ENCODE results near the gene RPL22L1. TPM values are rescaled to one million over a fixed set of nuclear protein-coding genes. Genes with fewer than 3 reads are reported as not detected.
"Not testable (repeated sequence)": the region's sequence is repeated elsewhere in the genome, so short reads cannot be mapped to it uniquely, and the experiment has no call there.

RPL22L1 gene
- total RNA-seq, 1 experiment from 2014 or later = 60.3 TPM

DNA sequence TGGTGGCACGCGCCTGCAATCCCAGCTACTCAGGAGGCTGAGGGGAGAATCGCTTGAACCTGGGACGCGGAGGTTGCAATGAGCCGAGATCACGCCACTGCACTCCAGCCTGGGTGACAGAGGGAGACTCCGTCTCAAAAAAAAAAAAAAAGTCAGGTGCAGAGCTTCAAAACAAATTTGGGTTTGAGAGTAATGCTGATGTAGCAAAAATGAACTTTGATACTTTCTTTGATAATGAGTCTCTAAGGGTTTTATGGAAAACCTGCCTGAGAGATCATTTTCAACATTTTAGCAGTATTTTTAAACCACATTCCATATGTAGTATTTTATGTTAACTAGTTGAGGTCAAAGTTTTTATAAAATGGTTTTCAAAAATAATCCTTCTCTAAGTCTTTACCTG, 23.9 kb upstream of the RPL22L1 start:
- no peaks in the 10 kb centered on the region for H4K20me1 ChIP-seq (ENCODE audit: insufficient read depth)
- H3K27ac ChIP-seq = no peak overlapping the region
- no peaks in the 10 kb centered on the region for H3K4me1 ChIP-seq (replicated peaks; ENCODE audit: insufficient read depth)
- ChIA-PET CTCF (no interaction called here), POLR2A (ENCODE audit: unreplicated experiment) (no interaction called here)
- no peak overlapping the region for H3K4me2 ChIP-seq
- TF ChIP-seq EZH2 (IDR thresholded peaks at IDR 0.05; ENCODE audit: low read depth) = no peak
- TF ChIP-seq, protein P1, sequence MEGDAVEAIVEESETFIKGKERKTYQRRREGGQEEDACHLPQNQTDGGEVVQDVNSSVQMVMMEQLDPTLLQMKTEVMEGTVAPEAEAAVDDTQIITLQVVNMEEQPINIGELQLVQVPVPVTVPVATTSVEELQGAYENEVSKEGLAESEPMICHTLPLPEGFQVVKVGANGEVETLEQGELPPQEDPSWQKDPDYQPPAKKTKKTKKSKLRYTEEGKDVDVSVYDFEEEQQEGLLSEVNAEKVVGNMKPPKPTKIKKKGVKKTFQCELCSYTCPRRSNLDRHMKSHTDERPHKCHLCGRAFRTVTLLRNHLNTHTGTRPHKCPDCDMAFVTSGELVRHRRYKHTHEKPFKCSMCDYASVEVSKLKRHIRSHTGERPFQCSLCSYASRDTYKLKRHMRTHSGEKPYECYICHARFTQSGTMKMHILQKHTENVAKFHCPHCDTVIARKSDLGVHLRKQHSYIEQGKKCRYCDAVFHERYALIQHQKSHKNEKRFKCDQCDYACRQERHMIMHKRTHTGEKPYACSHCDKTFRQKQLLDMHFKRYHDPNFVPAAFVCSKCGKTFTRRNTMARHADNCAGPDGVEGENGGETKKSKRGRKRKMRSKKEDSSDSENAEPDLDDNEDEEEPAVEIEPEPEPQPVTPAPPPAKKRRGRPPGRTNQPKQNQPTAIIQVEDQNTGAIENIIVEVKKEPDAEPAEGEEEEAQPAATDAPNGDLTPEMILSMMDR (conservative IDR thresholded peaks at IDR 0.05) = no peak
- H2AFZ ChIP-seq = no peak overlapping the region
- intact Hi-C loops (cut with micrococcal nuclease; ENCODE audit: unreplicated experiment) = no loop called here
- H3K9me3 ChIP-seq (ENCODE audit: insufficient read depth, low read depth) = no peaks in the 10 kb centered on the region
- no peaks in the 10 kb centered on the region for H3K9me2 ChIP-seq (ENCODE audit: insufficient read depth)
- H3F3A ChIP-seq (ENCODE audit: insufficient read depth, low read depth) = no peaks in the 10 kb centered on the region
- DNase-seq = no peak
- no peak overlapping the region for H3K4me3 ChIP-seq
- H3K79me2 ChIP-seq (ENCODE audit: low read depth) = no peaks in the 10 kb centered on the region
- no peaks in the 10 kb centered on the region for H3K27me3 ChIP-seq (ENCODE audit: insufficient read depth, low read depth)
- no peaks in the 10 kb centered on the region for H3K36me3 ChIP-seq (ENCODE audit: low read depth)
- no TSS peak for BruUV-seq (replicated peaks)

DNA sequence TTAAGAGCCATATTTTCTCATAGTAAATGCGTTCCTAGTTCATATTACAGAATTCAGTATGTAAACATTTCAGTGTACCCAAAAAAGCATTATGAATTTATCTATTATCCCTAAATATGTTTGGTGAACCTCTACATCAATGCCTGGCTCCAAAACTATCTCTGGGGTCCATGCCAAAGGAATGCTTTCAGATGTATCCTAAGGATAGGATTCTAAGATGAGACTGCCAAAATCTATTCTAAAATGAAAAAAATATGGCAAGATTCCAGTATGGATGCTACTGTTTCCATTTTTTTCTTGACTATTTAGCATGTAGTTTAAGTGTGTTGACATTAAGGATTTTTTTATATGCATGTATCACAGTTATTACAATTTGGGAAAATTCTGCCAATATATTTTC, 19.6 kb upstream of the RPL22L1 start:
- Histone ChIP-seq H2AFZ (no peak overlapping the region), H3K79me2 (ENCODE audit: low read depth) (no peaks in the 10 kb centered on the region), H3K4me1 (replicated peaks; ENCODE audit: insufficient read depth) (no peaks in the 10 kb centered on the region), H3K9me3 (ENCODE audit: insufficient read depth, low read depth) (no peaks in the 10 kb centered on the region), H3K36me3 (ENCODE audit: low read depth) (no peaks in the 10 kb centered on the region), H3K27me3 (ENCODE audit: insufficient read depth, low read depth) (no peaks in the 10 kb centered on the region), H3K9me2 (ENCODE audit: insufficient read depth) (no peaks in the 10 kb centered on the region), H3K27ac (no peak overlapping the region), H4K20me1 (ENCODE audit: insufficient read depth) (no peaks in the 10 kb centered on the region), H3K4me3 (no peak overlapping the region), H3K4me2 (no peak overlapping the region), H3F3A (ENCODE audit: insufficient read depth, low read depth) (no peaks in the 10 kb centered on the region)
- intact Hi-C loops (cut with micrococcal nuclease; ENCODE audit: unreplicated experiment) = no loop called here
- ChIA-PET CTCF (no interaction called here), POLR2A (ENCODE audit: unreplicated experiment) (no interaction called here)
- no peak for DNase-seq
- TF ChIP-seq, protein P1 (conservative IDR thresholded peaks at IDR 0.05) = no peak
- TF ChIP-seq EZH2 (IDR thresholded peaks at IDR 0.05; ENCODE audit: low read depth) = no peak
- no TSS peak for BruUV-seq (replicated peaks)

DNA sequence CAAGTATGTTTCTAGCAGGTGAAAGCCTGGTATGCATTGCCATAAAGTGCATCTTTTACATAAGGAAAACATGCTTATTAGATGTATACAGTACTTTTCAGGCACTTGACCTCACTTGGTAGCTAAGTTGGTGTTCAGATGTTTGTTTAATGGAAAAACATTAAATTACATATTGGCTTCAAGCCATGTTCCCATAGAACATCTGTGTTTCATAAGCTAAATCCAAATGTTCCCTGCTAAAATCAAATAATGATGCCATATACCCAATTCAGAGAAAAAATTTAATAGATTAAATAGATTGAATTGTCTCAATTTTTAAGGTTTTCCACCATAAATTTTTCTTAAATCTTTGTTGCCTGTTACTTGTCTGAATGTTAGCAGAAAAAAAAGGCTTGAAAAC, 19.1 kb upstream of the RPL22L1 start:
- no peaks in the 10 kb centered on the region for H3K79me2 ChIP-seq (ENCODE audit: low read depth)
- TF ChIP-seq, protein P1 (conservative IDR thresholded peaks at IDR 0.05) = no peak
- TF ChIP-seq EZH2 (IDR thresholded peaks at IDR 0.05; ENCODE audit: low read depth) = no peak
- no peaks in the 10 kb centered on the region for H3F3A ChIP-seq (ENCODE audit: insufficient read depth, low read depth)
- no peak for DNase-seq
- intact Hi-C loops (cut with micrococcal nuclease; ENCODE audit: unreplicated experiment) = no loop called here
- BruUV-seq (replicated peaks) = no TSS peak
- no peak overlapping the region for H3K27ac ChIP-seq
- POLR2A ChIA-PET (ENCODE audit: unreplicated experiment) = no interaction called here
- H3K4me1 ChIP-seq (replicated peaks; ENCODE audit: insufficient read depth) = no peaks in the 10 kb centered on the region
- no peak overlapping the region for H2AFZ ChIP-seq
- H3K4me2 ChIP-seq = no peak overlapping the region
- no peaks in the 10 kb centered on the region for H4K20me1 ChIP-seq (ENCODE audit: insufficient read depth)
- CTCF ChIA-PET = no interaction called here
- no peaks in the 10 kb centered on the region for H3K9me2 ChIP-seq (ENCODE audit: insufficient read depth)
- no peaks in the 10 kb centered on the region for H3K36me3 ChIP-seq (ENCODE audit: low read depth)
- no peak overlapping the region for H3K4me3 ChIP-seq
- H3K27me3 ChIP-seq (ENCODE audit: insufficient read depth, low read depth) = no peaks in the 10 kb centered on the region
- H3K9me3 ChIP-seq (ENCODE audit: insufficient read depth, low read depth) = no peaks in the 10 kb centered on the region

DNA sequence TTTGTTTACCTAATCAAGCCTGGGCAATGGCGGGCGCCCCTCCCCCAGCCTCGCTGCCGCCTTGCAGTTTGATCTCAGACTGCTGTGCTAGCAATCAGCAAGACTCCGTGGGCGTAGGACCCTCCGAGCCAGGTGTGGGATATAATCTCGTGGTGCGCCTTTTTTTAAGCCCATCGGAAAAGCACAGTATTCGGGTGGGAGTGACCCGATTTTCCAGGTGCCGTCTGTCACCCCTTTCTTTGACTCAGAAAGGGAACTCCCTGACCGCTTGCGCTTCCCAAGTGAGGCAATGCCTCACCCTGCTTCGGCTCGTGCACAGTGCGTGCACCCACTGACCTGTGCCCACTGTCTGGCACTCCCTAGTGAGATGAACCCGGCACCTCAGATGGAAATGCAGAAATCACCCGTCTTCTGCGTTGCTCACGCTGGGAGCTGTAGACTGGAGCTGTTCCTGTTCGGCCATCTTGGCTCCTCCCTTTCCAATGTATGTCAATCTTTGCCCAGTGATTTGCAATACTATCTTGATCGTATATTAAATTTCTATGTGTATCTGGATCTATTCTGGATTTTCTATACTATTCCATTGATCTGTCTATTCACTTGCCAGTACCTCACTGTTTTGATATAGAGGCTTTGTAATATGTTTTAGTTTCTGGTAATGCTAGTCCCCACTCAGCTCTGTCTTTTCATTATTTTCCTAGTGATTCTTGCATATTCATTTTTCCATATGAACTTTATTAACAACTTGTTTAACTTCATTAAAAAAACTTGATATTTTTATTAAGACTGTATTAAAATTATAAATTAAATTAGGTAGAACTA, 14.3 kb upstream of the RPL22L1 start:
- intact Hi-C loops (cut with micrococcal nuclease; ENCODE audit: unreplicated experiment); CTCF ChIA-PET; BruUV-seq (replicated peaks): not testable (repeated sequence)

DNA sequence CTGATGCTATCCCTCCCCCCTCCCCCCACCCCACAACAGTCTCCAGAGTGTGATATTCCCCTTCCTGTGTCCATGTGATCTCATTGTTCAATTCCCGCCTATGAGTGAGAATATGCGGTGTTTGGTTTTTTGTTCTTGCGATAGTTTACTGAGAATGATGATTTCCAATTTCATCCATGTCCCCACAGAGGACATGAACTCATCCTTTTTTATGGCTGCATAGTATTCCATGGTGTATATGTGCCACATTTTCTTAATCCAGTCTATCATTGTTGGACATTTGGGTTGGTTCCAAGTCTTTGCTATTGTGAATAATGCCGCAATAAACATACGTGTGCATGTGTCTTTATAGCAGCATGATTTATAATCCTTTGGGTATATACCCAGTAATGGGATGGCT, 8.7 kb upstream of the RPL22L1 start:
- H3K27me3 ChIP-seq (ENCODE audit: insufficient read depth, low read depth); DNase-seq; BruUV-seq (replicated peaks); H3K4me2 ChIP-seq; H3F3A ChIP-seq (ENCODE audit: insufficient read depth, low read depth); H3K27ac ChIP-seq; H3K4me1 ChIP-seq (replicated peaks; ENCODE audit: insufficient read depth); H3K9me3 ChIP-seq (ENCODE audit: insufficient read depth, low read depth); H3K9me2 ChIP-seq (ENCODE audit: insufficient read depth); H3K36me3 ChIP-seq (ENCODE audit: low read depth); POLR2A ChIA-PET (ENCODE audit: unreplicated experiment); CTCF ChIA-PET; intact Hi-C loops (cut with micrococcal nuclease; ENCODE audit: unreplicated experiment); H3K79me2 ChIP-seq (ENCODE audit: low read depth); H3K4me3 ChIP-seq; H2AFZ ChIP-seq; H4K20me1 ChIP-seq (ENCODE audit: insufficient read depth): not testable (repeated sequence)

More for the DNA sequence above, 14.3 kb upstream of the RPL22L1 start:
- peak in 1 of 2 experiments; percentile 22 for DNase-seq
- not testable (repeated sequence) for H3K9me3 ChIP-seq (ENCODE audit: insufficient read depth, low read depth); H3K27me3 ChIP-seq (ENCODE audit: insufficient read depth, low read depth); H3K4me1 ChIP-seq (replicated peaks; ENCODE audit: insufficient read depth); H2AFZ ChIP-seq; H3K27ac ChIP-seq; H3K36me3 ChIP-seq (ENCODE audit: low read depth); H3K79me2 ChIP-seq (ENCODE audit: low read depth); H3F3A ChIP-seq (ENCODE audit: insufficient read depth, low read depth); H3K4me2 ChIP-seq; H4K20me1 ChIP-seq (ENCODE audit: insufficient read depth); H3K9me2 ChIP-seq (ENCODE audit: insufficient read depth)
- POLR2A ChIA-PET (ENCODE audit: unreplicated experiment) = interaction anchor here (0.5 to 0.8 kb wide), 3 partner anchors 9 to 31 kb away, joined by 3 to 7 read pairs (median 6); no protein-coding TSS in a partner anchor
- H3K4me3 ChIP-seq = peak overlapping the region; percentile 25; the same call in 1 of the 2 replicates

Measured in PC-9 (cell line).